OCI-LY1 (cell line): ENCODE data around the gene SEMA6B.

Experiments
- H2AFZ ChIP-seq: fragments of 200-600 bp; sonication (generic), shearing (Covaris generic); 2 replicates; pipeline ENCODE4 v1.6.0; 2014; ENCODE audit warnings: antibody characterized with exemption, mild to moderate bottlenecking, low read length
- H3F3A ChIP-seq: fragments of 200-600 bp; sonication (generic), shearing (Covaris generic); 2 replicates; pipeline ENCODE4 v1.6.0; 2014; ENCODE audit warnings: mild to moderate bottlenecking, antibody characterized with exemption, low read length, moderate library complexity; ENCODE audit not compliant: insufficient read depth
- H3K27ac ChIP-seq: fragments of 200-600 bp; sonication (generic); 2 replicates; pipeline ENCODE4 v1.5.1; 2014; ENCODE audit warnings: low read length, mixed run types, mild to moderate bottlenecking, low read depth; ENCODE audit not compliant: poor library complexity, severe bottlenecking
- H3K27me3 ChIP-seq: fragments of 200-600 bp; sonication (generic); 2 replicates; pipeline ENCODE4 v1.6.0; 2014; ENCODE audit warnings: antibody characterized with exemption, mild to moderate bottlenecking, low read length, moderate library complexity; ENCODE audit not compliant: insufficient read depth
- H3K36me3 ChIP-seq: fragments of 200-600 bp; sonication (generic); 2 replicates; pipeline ENCODE4 v1.6.1; 2014; ENCODE audit warnings: mild to moderate bottlenecking, antibody characterized with exemption, low read length, moderate library complexity, mixed read lengths; ENCODE audit not compliant: insufficient read depth
- H3K4me1 ChIP-seq: fragments of 200-600 bp; sonication (generic); 2 replicates; pipeline ENCODE4 v1.5.1; 2014; ENCODE audit warnings: mild to moderate bottlenecking, low read length, moderate library complexity; ENCODE audit not compliant: insufficient read depth, severe bottlenecking
- H3K4me2 ChIP-seq: fragments of 200-600 bp; sonication (generic), shearing (Covaris generic); 2 replicates; pipeline ENCODE4 v1.6.1; 2014; ENCODE audit warnings: low read length
- H3K4me3 ChIP-seq: fragments of 200-600 bp; sonication (generic); 2 replicates; pipeline ENCODE4 v1.5.1; 2014; ENCODE audit warnings: low read length, low read depth, mild to moderate bottlenecking, mixed read lengths; ENCODE audit not compliant: poor library complexity, severe bottlenecking
- H3K79me2 ChIP-seq: fragments of 200-600 bp; shearing (Covaris generic); 2 replicates; pipeline ENCODE4 v1.6.1; 2016; ENCODE audit warnings: mixed run types, low read length, mixed read lengths; ENCODE audit not compliant: insufficient read depth
- H3K9ac ChIP-seq: fragments of 200-600 bp; sonication (generic), shearing (Covaris generic); 2 replicates; pipeline ENCODE4 v1.6.1; 2014; ENCODE audit warnings: mild to moderate bottlenecking, low read length, mixed read lengths
- H3K9me2 ChIP-seq: fragments of 200-600 bp; sonication (generic), shearing (Covaris generic); 2 replicates; pipeline ENCODE4 v1.6.1; 2014; ENCODE audit warnings: low read depth, mild to moderate bottlenecking, low read length, mixed read lengths
- H3K9me3 ChIP-seq: fragments of 200-600 bp; shearing (Covaris generic); 2 replicates; pipeline ENCODE4 v1.6.1; 2014; ENCODE audit warnings: low read length, mixed read lengths
- H4K20me1 ChIP-seq: fragments of 200-600 bp; sonication (generic), shearing (Covaris generic); 2 replicates; pipeline ENCODE4 v1.6.0; 2016; ENCODE audit warnings: mild to moderate bottlenecking, low read length; ENCODE audit not compliant: insufficient read depth
- EZH2 ChIP-seq: fragments of 200-600 bp; sonication (generic), shearing (Covaris generic); IDR thresholded peaks from 2 replicates; pipeline ENCODE4 v1.8.0; 2017; ENCODE audit warnings: borderline replicate concordance, mixed run types, mild to moderate bottlenecking, antibody characterized with exemption, low read length, moderate library complexity, mixed read lengths
- TF ChIP-seq, protein P1 (sequence below): fragments of 200-600 bp; sonication (generic), shearing (Covaris generic); IDR thresholded peaks from 2 replicates; pipeline ENCODE4 v1.5.1; 2017; ENCODE audit warnings: mild to moderate bottlenecking, antibody characterized with exemption, low read length, moderate library complexity, mixed read lengths

The SEMA6B gene

GRCh38 chr19:4580961-4581665 lies 21.6 kb upstream of the SEMA6B start:
- no peaks in the 10 kb centered on the region; the same call in 1 of the 2 replicates for H3F3A ChIP-seq
- no peaks in the 10 kb centered on the region; the same call in 1 of the 2 replicates for H3K27me3 ChIP-seq
- no peaks in the 10 kb centered on the region for H3K79me2 ChIP-seq
- H3K27ac ChIP-seq = no peak overlapping the region
- no peak overlapping the region for H3K9ac ChIP-seq
- H2AFZ ChIP-seq = no peak overlapping the region
- H3K4me2 ChIP-seq = peak overlapping the region; percentile 37; the same call in 1 of the 2 replicates
- H4K20me1 ChIP-seq = no peaks in the 10 kb centered on the region
- TF ChIP-seq, protein P1, sequence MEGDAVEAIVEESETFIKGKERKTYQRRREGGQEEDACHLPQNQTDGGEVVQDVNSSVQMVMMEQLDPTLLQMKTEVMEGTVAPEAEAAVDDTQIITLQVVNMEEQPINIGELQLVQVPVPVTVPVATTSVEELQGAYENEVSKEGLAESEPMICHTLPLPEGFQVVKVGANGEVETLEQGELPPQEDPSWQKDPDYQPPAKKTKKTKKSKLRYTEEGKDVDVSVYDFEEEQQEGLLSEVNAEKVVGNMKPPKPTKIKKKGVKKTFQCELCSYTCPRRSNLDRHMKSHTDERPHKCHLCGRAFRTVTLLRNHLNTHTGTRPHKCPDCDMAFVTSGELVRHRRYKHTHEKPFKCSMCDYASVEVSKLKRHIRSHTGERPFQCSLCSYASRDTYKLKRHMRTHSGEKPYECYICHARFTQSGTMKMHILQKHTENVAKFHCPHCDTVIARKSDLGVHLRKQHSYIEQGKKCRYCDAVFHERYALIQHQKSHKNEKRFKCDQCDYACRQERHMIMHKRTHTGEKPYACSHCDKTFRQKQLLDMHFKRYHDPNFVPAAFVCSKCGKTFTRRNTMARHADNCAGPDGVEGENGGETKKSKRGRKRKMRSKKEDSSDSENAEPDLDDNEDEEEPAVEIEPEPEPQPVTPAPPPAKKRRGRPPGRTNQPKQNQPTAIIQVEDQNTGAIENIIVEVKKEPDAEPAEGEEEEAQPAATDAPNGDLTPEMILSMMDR = no peak
- TF ChIP-seq EZH2 = no peak
- H3K4me1 ChIP-seq = peaks cover 7% of the 10 kb centered on the region
- H3K9me2 ChIP-seq = no peaks in the 10 kb centered on the region
- no peaks in the 10 kb centered on the region for H3K9me3 ChIP-seq
- no peaks in the 10 kb centered on the region for H3K36me3 ChIP-seq
- peak overlapping the region; percentile 25 for H3K4me3 ChIP-seq

DNA sequence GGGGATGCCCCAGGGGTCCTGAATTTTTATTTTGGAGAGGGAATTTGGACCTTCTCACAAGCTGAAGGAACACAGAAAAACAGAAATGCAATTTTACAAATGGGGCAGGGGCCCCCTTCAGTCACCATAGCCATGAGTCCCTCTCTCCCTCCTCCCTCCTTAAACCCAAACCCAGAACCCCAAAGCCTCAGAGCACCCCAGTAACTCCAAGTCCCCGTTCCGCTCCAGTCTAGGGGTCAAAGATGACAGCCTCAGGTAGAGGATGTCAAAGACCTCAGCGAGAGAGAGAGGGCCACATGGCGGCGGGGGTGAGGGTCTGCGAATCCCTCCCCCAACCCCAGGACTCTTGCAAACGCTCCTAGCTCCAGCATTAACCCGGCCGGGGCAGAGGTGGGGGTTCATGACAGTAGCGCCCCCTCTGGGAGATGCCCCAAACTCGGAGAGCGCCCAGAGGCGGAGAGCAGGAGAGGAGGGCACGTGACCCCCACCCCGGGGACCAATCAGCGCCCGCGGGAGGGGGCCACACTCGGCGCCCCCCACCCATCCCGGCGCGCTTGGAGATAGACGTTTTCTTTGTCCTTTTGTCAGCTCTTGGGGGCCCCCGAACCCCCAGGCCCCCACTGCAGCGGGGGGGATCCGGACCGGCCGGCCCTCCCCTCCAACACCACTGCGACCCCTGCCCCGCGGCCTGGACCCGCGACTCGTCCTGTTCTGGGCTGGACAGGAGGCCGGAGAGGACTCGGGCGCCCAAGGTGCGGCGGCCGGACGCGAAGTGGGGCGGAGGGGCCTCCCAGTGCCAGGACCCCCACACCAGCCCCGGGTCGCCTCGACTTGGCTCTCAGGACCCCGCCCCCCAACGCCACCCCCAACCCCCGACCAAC lies 20.8 kb upstream of the SEMA6B start:
- Histone ChIP-seq H3K27me3 (no peaks in the 10 kb centered on the region; the same call in 1 of the 2 replicates), H3K4me2 (no peak overlapping the region)

DNA sequence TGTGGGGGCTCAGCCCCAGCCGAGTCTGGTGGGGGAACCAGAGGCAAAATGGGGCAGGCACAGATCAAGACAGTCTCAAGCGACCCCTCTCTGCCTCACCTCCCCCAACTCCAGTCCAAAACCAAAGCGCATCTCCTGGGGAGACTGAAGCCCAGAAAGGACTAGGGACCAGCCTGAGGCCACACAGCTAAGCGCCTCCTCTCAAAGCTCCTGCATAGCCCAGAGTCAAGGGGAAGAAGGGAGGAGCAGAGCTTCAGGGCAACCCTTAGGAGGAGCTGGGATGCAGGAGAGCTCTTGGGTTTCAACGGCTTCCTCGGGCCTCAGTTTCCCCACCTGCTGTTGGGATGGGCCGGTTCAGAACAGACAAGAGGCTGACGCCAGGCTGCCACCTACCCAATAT lies 19.9 kb upstream of the SEMA6B start:
- peaks cover 2% of the 10 kb centered on the region for H3K4me1 ChIP-seq
- H2AFZ ChIP-seq = no peak overlapping the region
- H3K79me2 ChIP-seq = no peaks in the 10 kb centered on the region
- no peaks in the 10 kb centered on the region; the same call in 1 of the 2 replicates for H3F3A ChIP-seq
- no peak overlapping the region for H3K9ac ChIP-seq
- H3K4me3 ChIP-seq = no peak overlapping the region
- no peak overlapping the region for H3K4me2 ChIP-seq
- H3K9me3 ChIP-seq = no peaks in the 10 kb centered on the region
- no peaks in the 10 kb centered on the region; the same call in 1 of the 2 replicates for H3K27me3 ChIP-seq
- TF ChIP-seq, protein P1 = no peak
- no peak for TF ChIP-seq EZH2
- no peaks in the 10 kb centered on the region for H3K9me2 ChIP-seq
- H4K20me1 ChIP-seq = no peaks in the 10 kb centered on the region
- H3K27ac ChIP-seq = no peak overlapping the region
- no peaks in the 10 kb centered on the region for H3K36me3 ChIP-seq

More for the DNA sequence above, 20.8 kb upstream of the SEMA6B start:
- Histone ChIP-seq H3K9ac (no peak overlapping the region), H2AFZ (no peak overlapping the region), H3K9me2 (no peaks in the 10 kb centered on the region), H4K20me1 (no peaks in the 10 kb centered on the region), H3F3A (no peaks in the 10 kb centered on the region; the same call in 1 of the 2 replicates), H3K36me3 (no peaks in the 10 kb centered on the region), H3K9me3 (no peaks in the 10 kb centered on the region), H3K27ac (no peak overlapping the region), H3K4me1 (peaks cover 7% of the 10 kb centered on the region), H3K4me3 (no peak overlapping the region), H3K79me2 (no peaks in the 10 kb centered on the region)
- no peak for TF ChIP-seq EZH2
- TF ChIP-seq, protein P1 = no peak
